AG09319 (cell line): Measurements from ENCODE around the gene PDZD8.

Experiments used
- DNase-seq: peaks from one replicate; pipeline ENCODE4 v3.0.0-alpha.2; 2010; ENCODE audit warnings: low read depth; ENCODE audit errors: extremely low read depth
- TF ChIP-seq, protein P1 (sequence below): IDR thresholded peaks from 2 replicates; pipeline ENCODE4 v1.5.1; 2011; ENCODE audit warnings: low read depth, mild to moderate bottlenecking, inconsistent platforms, low read length, moderate library complexity

PDZD8 gene

DNA sequence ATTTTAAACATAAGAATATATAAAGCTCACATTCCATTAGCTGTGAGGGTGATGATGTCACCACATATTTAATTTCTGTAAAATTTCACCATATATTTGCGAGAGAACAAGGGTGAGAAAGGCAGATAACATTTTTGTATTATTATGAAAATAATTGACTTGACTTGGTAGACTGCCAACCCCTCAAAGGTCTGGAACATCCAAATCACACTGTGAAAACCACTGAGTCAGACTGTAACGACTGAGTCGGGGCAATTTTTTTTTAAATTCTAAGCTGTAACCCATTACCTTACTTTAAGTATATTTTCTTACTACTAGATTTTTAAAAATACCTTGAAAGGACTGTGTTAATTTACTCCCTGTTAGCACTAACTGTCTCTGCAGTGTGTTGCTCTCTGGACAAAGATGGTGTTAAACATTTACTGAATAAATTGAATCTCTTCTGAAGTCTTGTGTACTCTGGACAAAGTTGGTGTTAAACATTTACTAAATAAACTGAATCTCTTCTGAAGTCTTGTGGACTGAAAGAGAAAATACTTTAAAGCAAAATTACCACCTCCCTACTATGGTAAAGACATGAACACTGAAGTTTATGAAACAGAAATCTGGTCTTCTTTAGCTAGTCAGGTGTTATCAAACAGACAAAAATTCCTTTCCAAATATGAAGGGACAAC, 14.1 kb downstream of the PDZD8 start:
- TF ChIP-seq, protein P1, sequence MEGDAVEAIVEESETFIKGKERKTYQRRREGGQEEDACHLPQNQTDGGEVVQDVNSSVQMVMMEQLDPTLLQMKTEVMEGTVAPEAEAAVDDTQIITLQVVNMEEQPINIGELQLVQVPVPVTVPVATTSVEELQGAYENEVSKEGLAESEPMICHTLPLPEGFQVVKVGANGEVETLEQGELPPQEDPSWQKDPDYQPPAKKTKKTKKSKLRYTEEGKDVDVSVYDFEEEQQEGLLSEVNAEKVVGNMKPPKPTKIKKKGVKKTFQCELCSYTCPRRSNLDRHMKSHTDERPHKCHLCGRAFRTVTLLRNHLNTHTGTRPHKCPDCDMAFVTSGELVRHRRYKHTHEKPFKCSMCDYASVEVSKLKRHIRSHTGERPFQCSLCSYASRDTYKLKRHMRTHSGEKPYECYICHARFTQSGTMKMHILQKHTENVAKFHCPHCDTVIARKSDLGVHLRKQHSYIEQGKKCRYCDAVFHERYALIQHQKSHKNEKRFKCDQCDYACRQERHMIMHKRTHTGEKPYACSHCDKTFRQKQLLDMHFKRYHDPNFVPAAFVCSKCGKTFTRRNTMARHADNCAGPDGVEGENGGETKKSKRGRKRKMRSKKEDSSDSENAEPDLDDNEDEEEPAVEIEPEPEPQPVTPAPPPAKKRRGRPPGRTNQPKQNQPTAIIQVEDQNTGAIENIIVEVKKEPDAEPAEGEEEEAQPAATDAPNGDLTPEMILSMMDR: no peak
- no peak for DNase-seq

DNA sequence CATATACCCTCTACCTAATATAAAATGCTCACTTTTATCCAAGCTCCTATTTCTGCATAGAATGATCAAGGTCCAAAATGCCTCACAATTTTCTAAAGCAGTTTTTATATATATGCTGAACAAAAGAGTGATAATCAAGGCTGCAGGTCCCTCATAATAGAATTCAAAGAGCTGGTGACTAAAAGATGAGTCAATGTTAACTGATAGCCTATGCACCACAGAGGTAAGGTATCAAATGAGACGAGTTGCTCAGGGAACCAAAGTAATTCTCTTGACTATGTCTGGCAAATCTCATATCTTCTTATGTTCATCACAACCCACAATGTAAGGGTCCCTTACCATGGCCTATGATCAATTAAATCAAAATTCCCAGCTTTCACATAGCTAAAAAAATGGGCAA, 15.2 kb downstream of the PDZD8 start:
- no peak for DNase-seq
- TF ChIP-seq, protein P1: no peak

DNA sequence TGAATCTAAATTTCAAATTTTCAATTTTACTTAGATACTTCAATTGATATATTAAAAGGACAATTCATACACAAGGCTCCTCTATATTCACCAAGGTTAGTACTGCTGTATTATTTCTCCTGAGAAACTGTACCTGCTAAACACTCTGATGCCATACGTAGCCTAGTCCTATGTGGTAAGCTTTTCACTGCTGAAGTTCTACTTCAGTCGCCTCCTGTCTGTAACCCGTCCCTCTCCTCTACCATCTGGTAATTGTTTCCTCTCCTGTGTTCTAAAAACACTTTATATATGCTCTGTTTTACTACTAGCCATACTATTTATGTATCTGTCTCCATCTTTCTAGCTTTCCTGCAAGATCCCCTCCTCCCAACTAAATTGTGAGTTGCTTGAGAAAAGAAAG, 20.2 kb downstream of the PDZD8 start:
- DNase-seq: no peak
- TF ChIP-seq, protein P1: no peak

DNA sequence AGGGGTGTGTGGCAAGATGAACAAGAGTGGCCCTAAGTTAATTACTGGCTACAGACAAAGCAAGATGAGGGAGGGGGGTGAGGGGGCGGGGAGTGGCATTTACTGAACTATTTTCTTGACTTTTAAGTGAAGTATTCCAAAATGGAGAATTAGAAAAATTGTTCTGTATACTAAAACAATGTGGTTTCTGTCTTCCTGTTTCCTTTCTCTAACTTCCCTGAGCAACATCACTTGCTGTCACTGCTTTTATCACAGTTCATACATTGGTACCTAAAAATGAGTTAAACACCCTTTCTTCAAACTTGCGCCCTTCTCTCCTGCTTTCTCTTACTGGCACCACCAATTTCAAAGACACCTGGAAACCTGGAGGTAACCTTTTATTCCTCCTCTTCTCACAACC, 21.6 kb downstream of the PDZD8 start:
- no peak for DNase-seq
- TF ChIP-seq, protein P1: no peak

DNA sequence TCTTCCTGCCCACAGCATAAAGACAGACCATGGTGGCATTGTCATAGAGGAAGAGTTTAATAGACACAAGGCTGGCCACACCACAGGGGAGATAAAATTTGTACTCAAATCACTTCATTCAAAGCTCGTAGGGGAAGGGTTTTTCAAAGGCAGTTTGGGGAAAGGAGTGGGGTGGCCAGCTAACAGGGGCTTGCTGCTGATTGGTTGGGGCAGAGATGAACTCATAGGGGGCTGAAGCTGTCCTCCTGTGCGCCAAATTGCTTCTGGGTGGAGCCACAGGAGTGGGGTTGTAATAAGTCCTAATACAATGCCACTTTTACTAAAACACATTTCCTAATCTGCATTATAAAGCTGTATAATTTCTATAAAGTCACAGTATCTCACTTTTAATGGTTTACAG, 22.5 kb downstream of the PDZD8 start:
- TF ChIP-seq, protein P1: no peak
- DNase-seq: no peak

DNA sequence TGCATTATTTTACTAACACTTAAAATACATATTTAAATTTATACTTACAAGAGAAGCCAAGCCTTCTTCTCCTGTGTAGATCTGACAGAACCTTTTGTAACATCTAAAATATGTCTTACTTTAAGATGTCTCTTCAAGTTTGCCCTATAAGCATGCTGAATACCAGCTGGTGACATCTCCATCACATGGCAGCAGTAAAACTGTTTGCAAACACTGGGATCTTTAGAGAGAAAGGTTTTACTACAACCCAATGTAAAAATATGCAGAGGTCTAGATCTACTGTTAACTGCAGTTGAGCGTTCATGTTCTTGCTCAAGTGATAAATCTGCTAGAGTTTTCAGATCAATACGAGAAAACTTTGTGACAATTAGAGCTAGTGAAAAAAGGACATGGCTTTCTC, 23.2 kb downstream of the PDZD8 start:
- no peak for DNase-seq
- TF ChIP-seq, protein P1: no peak

DNA sequence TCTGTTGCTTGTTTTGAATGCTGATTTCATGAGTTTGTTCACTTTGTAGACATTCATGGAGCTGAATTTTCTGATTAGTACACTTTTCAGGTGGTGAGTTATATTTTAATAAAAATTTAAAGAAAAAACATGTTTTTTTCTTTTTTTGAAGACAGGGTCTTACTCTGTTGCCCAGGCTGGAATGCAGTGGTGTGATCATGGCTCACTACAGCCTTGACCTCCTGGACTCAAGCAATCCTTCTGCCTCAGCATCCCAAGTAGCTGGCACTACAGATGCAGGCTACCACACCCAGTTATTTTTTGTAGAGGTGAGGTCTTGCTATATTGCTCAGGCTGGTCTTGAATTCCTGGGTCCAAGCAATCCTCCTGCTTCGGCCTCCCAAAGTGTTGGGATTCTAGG, 23.7 kb downstream of the PDZD8 start:
- TF ChIP-seq, protein P1: no peak
- DNase-seq: no peak
